ENCODE measurements around the gene DNAH2. TPM values are rescaled to one million over a fixed set of nuclear protein-coding genes. Genes with fewer than 3 reads are reported as not detected.

Gene DNAH2
- total and polyA plus RNA-seq, 2 donors (not counting 3 experiments of a cell fraction or from before 2014, with no cell fraction given) = 0.10 to 0.11 TPM

- H3K9me1 ChIP-seq (replicated peaks; ENCODE audit: control insufficient read depth, extremely low read depth, insufficient read depth, low read length) = no peaks in the 10 kb centered on the region
- H3K36me3 ChIP-seq (ENCODE audit: control insufficient read depth in 2 of 2, extremely low read depth in 1 of 2, insufficient read depth in 2 of 2, low read length in 2 of 2) = peaks cover 6 to 38% of the 10 kb centered on the region in 2 experiments
- H2AFZ ChIP-seq (ENCODE audit: low read depth, low read length) = no peak overlapping the region
- TF ChIP-seq FOS (IDR thresholded peaks at IDR 0.05; ENCODE audit: borderline replicate concordance, insufficient read depth, low read length) (no peak), MYC (IDR thresholded peaks at IDR 0.05; ENCODE audit: low read depth, low read length) (no peak)
- no peak overlapping the region for H3K9ac ChIP-seq (replicated peaks; ENCODE audit: extremely low read depth, insufficient read depth, low read length)
- DNase-seq (ENCODE audit: low read depth, low spot score) = no peak
- H3K9me3 ChIP-seq (replicated peaks; ENCODE audit: control insufficient read depth, insufficient read depth, low read length) = no peaks in the 10 kb centered on the region
- H3K27ac ChIP-seq (ENCODE audit: insufficient read depth, low read depth, low read length) = no peak overlapping the region
- H3K4me3 ChIP-seq (replicated peaks in 1 of 3; ENCODE audit: insufficient read depth in 1 of 3, low read depth in 1 of 3, low read length in 3 of 3) = no peak overlapping the region
- ChIA-PET POLR2A (no interaction called here), CTCF (no interaction called here)
- H3K4me2 ChIP-seq (ENCODE audit: insufficient read depth, low read length) = no peak overlapping the region
- no peak for FAIRE-seq
- peaks cover 6% of the 10 kb centered on the region for H3K4me1 ChIP-seq (ENCODE audit: control insufficient read depth, extremely low read depth, insufficient read depth, low read length)
- H4K20me1 ChIP-seq (replicated peaks; ENCODE audit: control insufficient read depth, extremely low read depth, insufficient read depth, low read length) = no peaks in the 10 kb centered on the region
- intact Hi-C loops (cut with micrococcal nuclease) (loop anchor here (10.0 kb wide), 1 partner anchor 232 kb away; the partner anchor contains the start of gene FXR2), dilution Hi-C loops (cut with MboI; ENCODE audit: extremely low pct_ligation_motif_present, low sequenced_read_pairs) (no loop called here)
- no TSS peak for BruUV-seq (replicated peaks)
- H3K79me2 ChIP-seq (ENCODE audit: control insufficient read depth, insufficient read depth, low read length) = peaks cover 10% of the 10 kb centered on the region
- H3K27me3 ChIP-seq (ENCODE audit: control insufficient read depth in 2 of 2, insufficient read depth in 2 of 2, low read length in 2 of 2) = no peaks in the 10 kb centered on the region
Measured at GRCh38 chr17:7846765-7847661, 129.5 kb downstream of the DNAH2 start.

GRCh38 chr17:7848131-7848579 is 130.6 kb downstream of the DNAH2 start:
- Histone ChIP-seq H3K9me1 (replicated peaks; ENCODE audit: control insufficient read depth, extremely low read depth, insufficient read depth, low read length) (no peaks in the 10 kb centered on the region), H3K27ac (ENCODE audit: insufficient read depth, low read depth, low read length) (no peak overlapping the region), H3K4me2 (ENCODE audit: insufficient read depth, low read length) (no peak overlapping the region), H3K79me2 (ENCODE audit: control insufficient read depth, insufficient read depth, low read length) (peaks cover 10% of the 10 kb centered on the region), H3K36me3 (ENCODE audit: control insufficient read depth in 2 of 2, extremely low read depth in 1 of 2, insufficient read depth in 2 of 2, low read length in 2 of 2) (peaks cover 6 to 45% of the 10 kb centered on the region in 2 experiments), H4K20me1 (replicated peaks; ENCODE audit: control insufficient read depth, extremely low read depth, insufficient read depth, low read length) (no peaks in the 10 kb centered on the region), H3K4me1 (ENCODE audit: control insufficient read depth, extremely low read depth, insufficient read depth, low read length) (peaks cover 6% of the 10 kb centered on the region), H3K4me3 (replicated peaks in 1 of 3; ENCODE audit: insufficient read depth in 1 of 3, low read depth in 1 of 3, low read length in 3 of 3) (no peak overlapping the region), H3K9ac (replicated peaks; ENCODE audit: extremely low read depth, insufficient read depth, low read length) (no peak overlapping the region), H3K9me3 (replicated peaks; ENCODE audit: control insufficient read depth, insufficient read depth, low read length) (no peaks in the 10 kb centered on the region), H2AFZ (ENCODE audit: low read depth, low read length) (no peak overlapping the region), H3K27me3 (ENCODE audit: control insufficient read depth in 2 of 2, insufficient read depth in 2 of 2, low read length in 2 of 2) (no peaks in the 10 kb centered on the region)
- TF ChIP-seq GATA2 (IDR thresholded peaks at IDR 0.05; ENCODE audit: insufficient read depth, insufficient read length, low read depth, low read length) = no peak
- CTCF ChIA-PET = no interaction called here
- DNase-seq (ENCODE audit: low read depth, low spot score) (no peak), FAIRE-seq (no peak)
- POLR2A ChIA-PET = no interaction called here
- intact Hi-C loops (cut with micrococcal nuclease) (loop anchor here (10.0 kb wide), 1 partner anchor 233 kb away; the partner anchor contains the start of gene FXR2), dilution Hi-C loops (cut with MboI; ENCODE audit: extremely low pct_ligation_motif_present, low sequenced_read_pairs) (no loop called here)
- BruUV-seq (replicated peaks) = no TSS peak
